H1 (cell line): ENCODE data around the gene PCSK4. TPM values are rescaled to one million over a fixed set of nuclear protein-coding genes. Genes with fewer than 3 reads are reported as not detected.

Source experiments
- CTBP2 ChIP-seq: IDR thresholded peaks from 2 replicates; pipeline ENCODE4 v1.7.0; 2011; ENCODE audit warnings: borderline replicate concordance, mild to moderate bottlenecking, moderate library complexity, mixed read lengths, low read length; ENCODE audit not compliant: insufficient read depth, insufficient read length
- HDAC2 ChIP-seq, 2 experiments: fragments of 300-600 bp in 1 of 2; sonication (generic) in 1 of 2; IDR thresholded peaks; 2 replicates each; pipeline ENCODE4 v1.6.1; 2011 to 2012; ENCODE audit warnings: low read depth in 2 of 2, low read length in 2 of 2, mild to moderate bottlenecking in 2 of 2, moderate library complexity in 2 of 2, borderline replicate concordance in 1 of 2, inconsistent platforms in 1 of 2
- SAP30 ChIP-seq: fragments of 300-600 bp; sonication (generic); IDR thresholded peaks from 2 replicates; pipeline ENCODE4 v1.7.1; 2012; ENCODE audit warnings: low read length, moderate library complexity, mild to moderate bottlenecking, inconsistent platforms; ENCODE audit not compliant: insufficient read depth, insufficient replicate concordance
- SRF ChIP-seq: IDR thresholded peaks from 2 replicates; pipeline ENCODE4 v1.6.1; 2011; ENCODE audit warnings: mild to moderate bottlenecking, low read depth, low read length, moderate library complexity
- TCF12 ChIP-seq: IDR thresholded peaks from 2 replicates; pipeline ENCODE4 v1.6.1; 2011; ENCODE audit warnings: low read depth, mild to moderate bottlenecking, low read length
- TEAD4 ChIP-seq: IDR thresholded peaks from 2 replicates; pipeline ENCODE4 v1.6.1; 2012; ENCODE audit warnings: low read depth, low read length, inconsistent platforms, mixed read lengths
- YY1 ChIP-seq: IDR thresholded peaks from 2 replicates; pipeline ENCODE4 v1.6.1; 2011; ENCODE audit warnings: low read depth, mild to moderate bottlenecking, low read length
- ZNF274 ChIP-seq: IDR thresholded peaks from 2 replicates; pipeline ENCODE4 v1.7.0; 2012; ENCODE audit warnings: low read length, borderline replicate concordance; ENCODE audit errors: extremely low read depth
- polyA plus RNA-seq, 7 experiments: library from polyadenylated mRNA; depleted of rRNA in 3 of 7; stranded (reverse) in 5 of 7; unstranded in 2 of 7; fragments of >200 nt in 5 of 7; fragments of 200-250 nt in 2 of 7; gene quantifications; 1 replicate in 5 of 7; 2 replicates in 1 of 7; 4 replicates in 1 of 7; pipeline versions ENCODE4 v1.2.1 to v1.2.3, GENCODE V29; 2011 to 2013; ENCODE audit warnings: missing spikeins in 2 of 7, mixed read lengths in 2 of 7
- total RNA-seq: library from RNA; stranded (reverse); fragmentation: NEBNext Ultra II Directional; extraction: Animal tissue kit (Norgen Biotek cat#: 25700); gene quantifications from 2 replicates; pipeline ENCODE4 v1.2.1, GENCODE V29; 2021
- TF ChIP-seq, protein P1 (sequence below): fragments of 300-600 bp; sonication (generic); IDR thresholded peaks from 2 replicates; pipeline ENCODE4 v1.7.1; 2012; ENCODE audit warnings: low read length, moderate library complexity, mild to moderate bottlenecking, inconsistent platforms; ENCODE audit not compliant: insufficient replicate concordance
- TF ChIP-seq, protein P2 (sequence below): IDR thresholded peaks from 2 replicates; pipeline ENCODE4 v1.6.1; 2012; ENCODE audit warnings: inconsistent platforms

PCSK4 gene
- total and polyA plus RNA-seq, 2 of the 8 experiments (the other 6 are each of a cell fraction or from before 2014, with no cell fraction given), result 9.8 to 10.7 TPM

DNA sequence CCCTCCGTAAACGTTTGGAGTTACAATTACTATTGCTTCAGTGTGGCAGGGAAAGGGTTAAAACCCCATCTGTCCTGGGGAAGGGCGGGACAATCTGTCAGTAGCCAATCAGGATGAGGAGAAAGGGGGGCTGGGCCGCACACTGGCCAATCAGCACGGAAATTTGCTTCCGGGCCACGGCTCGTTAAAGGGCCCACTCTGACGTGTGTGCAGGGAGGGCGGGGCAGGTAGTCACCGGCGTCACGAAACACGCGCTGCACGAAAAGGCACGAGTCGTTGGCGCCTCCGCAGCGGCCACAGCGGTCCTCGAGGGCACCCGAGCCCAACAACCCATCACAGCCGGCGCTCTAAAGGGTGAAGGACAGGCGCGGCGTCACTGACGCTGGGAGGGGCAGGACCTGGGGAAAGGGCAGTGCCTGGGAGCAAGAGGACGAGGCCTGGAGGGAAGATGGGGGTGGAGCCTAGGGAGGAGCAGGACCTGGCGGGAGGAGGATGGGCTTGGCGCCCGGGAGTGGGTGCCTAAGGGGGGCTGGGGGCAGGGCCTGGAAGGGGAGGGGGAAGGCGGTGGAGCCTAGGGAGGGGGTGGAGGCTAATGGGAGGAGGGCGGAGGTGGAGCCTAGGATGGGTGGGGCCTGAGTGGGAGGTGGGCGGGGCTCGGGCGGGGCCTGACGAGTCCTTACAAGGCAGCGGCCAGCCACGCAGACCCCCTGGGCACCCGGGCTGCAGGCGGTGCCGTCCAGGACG is 17.8 kb upstream of the PCSK4 start (continued):
- TF ChIP-seq, protein P1, sequence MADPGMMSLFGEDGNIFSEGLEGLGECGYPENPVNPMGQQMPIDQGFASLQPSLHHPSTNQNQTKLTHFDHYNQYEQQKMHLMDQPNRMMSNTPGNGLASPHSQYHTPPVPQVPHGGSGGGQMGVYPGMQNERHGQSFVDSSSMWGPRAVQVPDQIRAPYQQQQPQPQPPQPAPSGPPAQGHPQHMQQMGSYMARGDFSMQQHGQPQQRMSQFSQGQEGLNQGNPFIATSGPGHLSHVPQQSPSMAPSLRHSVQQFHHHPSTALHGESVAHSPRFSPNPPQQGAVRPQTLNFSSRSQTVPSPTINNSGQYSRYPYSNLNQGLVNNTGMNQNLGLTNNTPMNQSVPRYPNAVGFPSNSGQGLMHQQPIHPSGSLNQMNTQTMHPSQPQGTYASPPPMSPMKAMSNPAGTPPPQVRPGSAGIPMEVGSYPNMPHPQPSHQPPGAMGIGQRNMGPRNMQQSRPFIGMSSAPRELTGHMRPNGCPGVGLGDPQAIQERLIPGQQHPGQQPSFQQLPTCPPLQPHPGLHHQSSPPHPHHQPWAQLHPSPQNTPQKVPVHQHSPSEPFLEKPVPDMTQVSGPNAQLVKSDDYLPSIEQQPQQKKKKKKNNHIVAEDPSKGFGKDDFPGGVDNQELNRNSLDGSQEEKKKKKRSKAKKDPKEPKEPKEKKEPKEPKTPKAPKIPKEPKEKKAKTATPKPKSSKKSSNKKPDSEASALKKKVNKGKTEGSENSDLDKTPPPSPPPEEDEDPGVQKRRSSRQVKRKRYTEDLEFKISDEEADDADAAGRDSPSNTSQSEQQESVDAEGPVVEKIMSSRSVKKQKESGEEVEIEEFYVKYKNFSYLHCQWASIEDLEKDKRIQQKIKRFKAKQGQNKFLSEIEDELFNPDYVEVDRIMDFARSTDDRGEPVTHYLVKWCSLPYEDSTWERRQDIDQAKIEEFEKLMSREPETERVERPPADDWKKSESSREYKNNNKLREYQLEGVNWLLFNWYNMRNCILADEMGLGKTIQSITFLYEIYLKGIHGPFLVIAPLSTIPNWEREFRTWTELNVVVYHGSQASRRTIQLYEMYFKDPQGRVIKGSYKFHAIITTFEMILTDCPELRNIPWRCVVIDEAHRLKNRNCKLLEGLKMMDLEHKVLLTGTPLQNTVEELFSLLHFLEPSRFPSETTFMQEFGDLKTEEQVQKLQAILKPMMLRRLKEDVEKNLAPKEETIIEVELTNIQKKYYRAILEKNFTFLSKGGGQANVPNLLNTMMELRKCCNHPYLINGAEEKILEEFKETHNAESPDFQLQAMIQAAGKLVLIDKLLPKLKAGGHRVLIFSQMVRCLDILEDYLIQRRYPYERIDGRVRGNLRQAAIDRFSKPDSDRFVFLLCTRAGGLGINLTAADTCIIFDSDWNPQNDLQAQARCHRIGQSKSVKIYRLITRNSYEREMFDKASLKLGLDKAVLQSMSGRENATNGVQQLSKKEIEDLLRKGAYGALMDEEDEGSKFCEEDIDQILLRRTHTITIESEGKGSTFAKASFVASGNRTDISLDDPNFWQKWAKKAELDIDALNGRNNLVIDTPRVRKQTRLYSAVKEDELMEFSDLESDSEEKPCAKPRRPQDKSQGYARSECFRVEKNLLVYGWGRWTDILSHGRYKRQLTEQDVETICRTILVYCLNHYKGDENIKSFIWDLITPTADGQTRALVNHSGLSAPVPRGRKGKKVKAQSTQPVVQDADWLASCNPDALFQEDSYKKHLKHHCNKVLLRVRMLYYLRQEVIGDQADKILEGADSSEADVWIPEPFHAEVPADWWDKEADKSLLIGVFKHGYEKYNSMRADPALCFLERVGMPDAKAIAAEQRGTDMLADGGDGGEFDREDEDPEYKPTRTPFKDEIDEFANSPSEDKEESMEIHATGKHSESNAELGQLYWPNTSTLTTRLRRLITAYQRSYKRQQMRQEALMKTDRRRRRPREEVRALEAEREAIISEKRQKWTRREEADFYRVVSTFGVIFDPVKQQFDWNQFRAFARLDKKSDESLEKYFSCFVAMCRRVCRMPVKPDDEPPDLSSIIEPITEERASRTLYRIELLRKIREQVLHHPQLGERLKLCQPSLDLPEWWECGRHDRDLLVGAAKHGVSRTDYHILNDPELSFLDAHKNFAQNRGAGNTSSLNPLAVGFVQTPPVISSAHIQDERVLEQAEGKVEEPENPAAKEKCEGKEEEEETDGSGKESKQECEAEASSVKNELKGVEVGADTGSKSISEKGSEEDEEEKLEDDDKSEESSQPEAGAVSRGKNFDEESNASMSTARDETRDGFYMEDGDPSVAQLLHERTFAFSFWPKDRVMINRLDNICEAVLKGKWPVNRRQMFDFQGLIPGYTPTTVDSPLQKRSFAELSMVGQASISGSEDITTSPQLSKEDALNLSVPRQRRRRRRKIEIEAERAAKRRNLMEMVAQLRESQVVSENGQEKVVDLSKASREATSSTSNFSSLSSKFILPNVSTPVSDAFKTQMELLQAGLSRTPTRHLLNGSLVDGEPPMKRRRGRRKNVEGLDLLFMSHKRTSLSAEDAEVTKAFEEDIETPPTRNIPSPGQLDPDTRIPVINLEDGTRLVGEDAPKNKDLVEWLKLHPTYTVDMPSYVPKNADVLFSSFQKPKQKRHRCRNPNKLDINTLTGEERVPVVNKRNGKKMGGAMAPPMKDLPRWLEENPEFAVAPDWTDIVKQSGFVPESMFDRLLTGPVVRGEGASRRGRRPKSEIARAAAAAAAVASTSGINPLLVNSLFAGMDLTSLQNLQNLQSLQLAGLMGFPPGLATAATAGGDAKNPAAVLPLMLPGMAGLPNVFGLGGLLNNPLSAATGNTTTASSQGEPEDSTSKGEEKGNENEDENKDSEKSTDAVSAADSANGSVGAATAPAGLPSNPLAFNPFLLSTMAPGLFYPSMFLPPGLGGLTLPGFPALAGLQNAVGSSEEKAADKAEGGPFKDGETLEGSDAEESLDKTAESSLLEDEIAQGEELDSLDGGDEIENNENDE, result no peak
- TF ChIP-seq SRF, result no peak
- no peak for TF ChIP-seq YY1
- TF ChIP-seq SAP30, result no peak
- no peak for TF ChIP-seq TCF12
- TF ChIP-seq CTBP2, result no peak
- no peak for TF ChIP-seq HDAC2 (IDR thresholded peaks at IDR 0.05; ENCODE audit: borderline replicate concordance in 1 of 2, low read depth in 2 of 2, low read length in 2 of 2)
- TF ChIP-seq, protein P2, sequence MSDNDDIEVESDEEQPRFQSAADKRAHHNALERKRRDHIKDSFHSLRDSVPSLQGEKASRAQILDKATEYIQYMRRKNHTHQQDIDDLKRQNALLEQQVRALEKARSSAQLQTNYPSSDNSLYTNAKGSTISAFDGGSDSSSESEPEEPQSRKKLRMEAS, result peak; percentile 83
- no peak for TF ChIP-seq ZNF274
- TF ChIP-seq TEAD4, result no peak
